GM12891 (cell line): ENCODE data around the gene SLC44A3.

ENCODE experiments used
- POLR2A ChIP-seq: IDR thresholded peaks from 2 replicates; pipeline ENCODE4 v1.6.1; 2011; ENCODE audit warnings: low read depth, low read length, control low read depth
- POLR2AphosphoS5 ChIP-seq: IDR thresholded peaks from 2 replicates; pipeline ENCODE4 v1.6.1; 2011; ENCODE audit warnings: low read depth, low read length, control low read depth

GRCh38 chr1:94903280-94904009 is 83.3 kb downstream of the SLC44A3 start:
- TF ChIP-seq POLR2A: no peak
- no peak for TF ChIP-seq POLR2AphosphoS5
